Hepatocyte (in vitro differentiated cells): ENCODE measurements around the gene SLC36A4.

Source experiments
- CTCF ChIP-seq: fragments of 200-600 bp; sonication (generic); IDR thresholded peaks from 2 replicates; pipeline ENCODE4 v1.5.1; 2016; ENCODE audit warnings: antibody characterized with exemption, mild to moderate bottlenecking; ENCODE audit not compliant: poor library complexity
- EZH2 ChIP-seq: fragments of 200-600 bp; sonication (generic); IDR thresholded peaks from 2 replicates; pipeline ENCODE4 v1.6.1; 2016; ENCODE audit warnings: antibody characterized with exemption, mild to moderate bottlenecking, borderline replicate concordance
- EZH2phosphoT487 ChIP-seq: fragments of 200-600 bp; sonication (generic); IDR thresholded peaks from one replicate; pipeline ENCODE4 v1.6.1; 2018; ENCODE audit warnings: antibody characterized with exemption, mild to moderate bottlenecking, low read depth, moderate library complexity; ENCODE audit not compliant: unreplicated experiment, severe bottlenecking

DNA sequence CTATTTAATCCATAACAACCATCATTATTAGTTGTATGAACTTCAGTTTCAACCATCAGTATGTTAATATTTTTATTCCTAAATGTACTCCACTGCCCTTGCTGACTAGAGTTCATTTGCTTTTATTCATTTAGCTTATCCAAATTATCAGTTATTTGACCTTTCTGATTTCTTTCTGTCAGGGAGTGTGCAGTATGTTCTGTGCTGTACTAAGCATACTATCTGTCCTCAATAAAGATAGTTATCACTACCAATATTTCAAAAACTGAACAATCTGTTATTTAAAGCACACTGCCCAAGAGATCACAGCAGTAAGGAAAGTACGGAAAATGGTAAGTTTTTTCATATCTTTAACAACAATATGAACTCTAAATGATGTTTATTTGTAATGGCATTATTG, 8.3 kb downstream of the SLC36A4 start:
- TF ChIP-seq EZH2 (no peak), CTCF (no peak), EZH2phosphoT487 (no peak)
